HL-60 (cell line): Measurements from ENCODE around the gene RAB1B.

Source experiments
- GABPA ChIP-seq: IDR thresholded peaks from 2 replicates; pipeline ENCODE4 v1.6.1; 2012; ENCODE audit warnings: low read depth
- POLR2AphosphoS5 ChIP-seq: IDR thresholded peaks from 2 replicates; pipeline ENCODE4 v1.6.1; 2012; ENCODE audit warnings: low read depth
- SPI1 ChIP-seq: IDR thresholded peaks from 2 replicates; pipeline ENCODE4 v1.6.1; 2012; ENCODE audit warnings: low read depth, mild to moderate bottlenecking, borderline replicate concordance
- TF ChIP-seq, protein P1 (sequence below): IDR thresholded peaks from 2 replicates; pipeline ENCODE4 v1.6.1; 2012; ENCODE audit warnings: low read depth; ENCODE audit not compliant: insufficient replicate concordance
- TF ChIP-seq, protein P2 (sequence below): IDR thresholded peaks from one replicate; pipeline ENCODE4 v1.5.1; 2011; ENCODE audit warnings: low read length, control low read depth, inconsistent platforms; ENCODE audit not compliant: insufficient read depth

GRCh38 chr11:66278363-66279091, 10.1 kb downstream of the RAB1B start:
- TF ChIP-seq, protein P1, sequence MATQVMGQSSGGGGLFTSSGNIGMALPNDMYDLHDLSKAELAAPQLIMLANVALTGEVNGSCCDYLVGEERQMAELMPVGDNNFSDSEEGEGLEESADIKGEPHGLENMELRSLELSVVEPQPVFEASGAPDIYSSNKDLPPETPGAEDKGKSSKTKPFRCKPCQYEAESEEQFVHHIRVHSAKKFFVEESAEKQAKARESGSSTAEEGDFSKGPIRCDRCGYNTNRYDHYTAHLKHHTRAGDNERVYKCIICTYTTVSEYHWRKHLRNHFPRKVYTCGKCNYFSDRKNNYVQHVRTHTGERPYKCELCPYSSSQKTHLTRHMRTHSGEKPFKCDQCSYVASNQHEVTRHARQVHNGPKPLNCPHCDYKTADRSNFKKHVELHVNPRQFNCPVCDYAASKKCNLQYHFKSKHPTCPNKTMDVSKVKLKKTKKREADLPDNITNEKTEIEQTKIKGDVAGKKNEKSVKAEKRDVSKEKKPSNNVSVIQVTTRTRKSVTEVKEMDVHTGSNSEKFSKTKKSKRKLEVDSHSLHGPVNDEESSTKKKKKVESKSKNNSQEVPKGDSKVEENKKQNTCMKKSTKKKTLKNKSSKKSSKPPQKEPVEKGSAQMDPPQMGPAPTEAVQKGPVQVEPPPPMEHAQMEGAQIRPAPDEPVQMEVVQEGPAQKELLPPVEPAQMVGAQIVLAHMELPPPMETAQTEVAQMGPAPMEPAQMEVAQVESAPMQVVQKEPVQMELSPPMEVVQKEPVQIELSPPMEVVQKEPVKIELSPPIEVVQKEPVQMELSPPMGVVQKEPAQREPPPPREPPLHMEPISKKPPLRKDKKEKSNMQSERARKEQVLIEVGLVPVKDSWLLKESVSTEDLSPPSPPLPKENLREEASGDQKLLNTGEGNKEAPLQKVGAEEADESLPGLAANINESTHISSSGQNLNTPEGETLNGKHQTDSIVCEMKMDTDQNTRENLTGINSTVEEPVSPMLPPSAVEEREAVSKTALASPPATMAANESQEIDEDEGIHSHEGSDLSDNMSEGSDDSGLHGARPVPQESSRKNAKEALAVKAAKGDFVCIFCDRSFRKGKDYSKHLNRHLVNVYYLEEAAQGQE, result no peak
- TF ChIP-seq GABPA (no peak), POLR2AphosphoS5 (no peak), SPI1 (no peak)
- TF ChIP-seq, protein P2, sequence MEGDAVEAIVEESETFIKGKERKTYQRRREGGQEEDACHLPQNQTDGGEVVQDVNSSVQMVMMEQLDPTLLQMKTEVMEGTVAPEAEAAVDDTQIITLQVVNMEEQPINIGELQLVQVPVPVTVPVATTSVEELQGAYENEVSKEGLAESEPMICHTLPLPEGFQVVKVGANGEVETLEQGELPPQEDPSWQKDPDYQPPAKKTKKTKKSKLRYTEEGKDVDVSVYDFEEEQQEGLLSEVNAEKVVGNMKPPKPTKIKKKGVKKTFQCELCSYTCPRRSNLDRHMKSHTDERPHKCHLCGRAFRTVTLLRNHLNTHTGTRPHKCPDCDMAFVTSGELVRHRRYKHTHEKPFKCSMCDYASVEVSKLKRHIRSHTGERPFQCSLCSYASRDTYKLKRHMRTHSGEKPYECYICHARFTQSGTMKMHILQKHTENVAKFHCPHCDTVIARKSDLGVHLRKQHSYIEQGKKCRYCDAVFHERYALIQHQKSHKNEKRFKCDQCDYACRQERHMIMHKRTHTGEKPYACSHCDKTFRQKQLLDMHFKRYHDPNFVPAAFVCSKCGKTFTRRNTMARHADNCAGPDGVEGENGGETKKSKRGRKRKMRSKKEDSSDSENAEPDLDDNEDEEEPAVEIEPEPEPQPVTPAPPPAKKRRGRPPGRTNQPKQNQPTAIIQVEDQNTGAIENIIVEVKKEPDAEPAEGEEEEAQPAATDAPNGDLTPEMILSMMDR, result no peak
